Skeletal muscle cell (primary cell): ENCODE measurements around the gene CCR5.

ENCODE experiments used
- DNase-seq: peaks from one replicate; pipeline ENCODE4 v3.0.0-alpha.2; 2010; ENCODE audit warnings: low read depth
- H3K4me3 ChIP-seq: 2 replicates; pipeline ENCODE4 v1.5.1; 2011; ENCODE audit warnings: low read depth, mild to moderate bottlenecking, control low read depth, low read length, moderate library complexity

The CCR5 gene

GRCh38 chr3:46356276-46356675 is 14.5 kb upstream of the CCR5 start:
- DNase-seq = no peak
- no peak overlapping the region for H3K4me3 ChIP-seq

GRCh38 chr3:46356909-46357308 is 13.8 kb upstream of the CCR5 start:
- H3K4me3 ChIP-seq = no peak overlapping the region
- DNase-seq = no peak

- DNase-seq = no peak
- H3K4me3 ChIP-seq = no peak overlapping the region
Measured at GRCh38 chr3:46358466-46358865, 12.3 kb upstream of the CCR5 start.

- H3K4me3 ChIP-seq = no peak overlapping the region
- no peak for DNase-seq
Measured at GRCh38 chr3:46359733-46360493, 10.8 kb upstream of the CCR5 start.

- DNase-seq = no peak
- no peak overlapping the region for H3K4me3 ChIP-seq
Measured at GRCh38 chr3:46360907-46361306, 9.8 kb upstream of the CCR5 start.

- DNase-seq = no peak
- no peak overlapping the region for H3K4me3 ChIP-seq
Measured at GRCh38 chr3:46361408-46362283, 9.1 kb upstream of the CCR5 start.

- no peak overlapping the region for H3K4me3 ChIP-seq
- no peak for DNase-seq
Measured at GRCh38 chr3:46365041-46365440, 5.7 kb upstream of the CCR5 start.

- no peak overlapping the region for H3K4me3 ChIP-seq
- DNase-seq = no peak
Measured at GRCh38 chr3:46365737-46366524, 4.8 kb upstream of the CCR5 start.

- no peak overlapping the region for H3K4me3 ChIP-seq
- DNase-seq = no peak
Measured at GRCh38 chr3:46367811-46368210, 2.9 kb upstream of the CCR5 start.

- H3K4me3 ChIP-seq = no peak overlapping the region
- no peak for DNase-seq
Measured at GRCh38 chr3:46368569-46368968, 2.2 kb upstream of the CCR5 start.

GRCh38 chr3:46369151-46369550 is 1.6 kb upstream of the CCR5 start:
- no peak overlapping the region for H3K4me3 ChIP-seq
- no peak for DNase-seq

- no peak overlapping the region for H3K4me3 ChIP-seq
- no peak for DNase-seq
Measured at GRCh38 chr3:46369675-46370132, 1.0 kb upstream of the CCR5 start.

GRCh38 chr3:46371519-46372340 is 984 bp downstream of the CCR5 start:
- no peak overlapping the region for H3K4me3 ChIP-seq
- no peak for DNase-seq

- DNase-seq = no peak
- no peak overlapping the region for H3K4me3 ChIP-seq
Measured at GRCh38 chr3:46372492-46373359, 2.0 kb downstream of the CCR5 start.

- no peak for DNase-seq
- no peak overlapping the region for H3K4me3 ChIP-seq
Measured at GRCh38 chr3:46374755-46375154, 4.0 kb downstream of the CCR5 start.

GRCh38 chr3:46375218-46375617 is 4.5 kb downstream of the CCR5 start:
- DNase-seq = no peak
- H3K4me3 ChIP-seq = no peak overlapping the region

GRCh38 chr3:46375814-46376213 is 5.1 kb downstream of the CCR5 start:
- no peak for DNase-seq
- H3K4me3 ChIP-seq = no peak overlapping the region

GRCh38 chr3:46378426-46378942 is 7.7 kb downstream of the CCR5 start:
- DNase-seq = no peak
- H3K4me3 ChIP-seq = no peak overlapping the region
